Right lobe of liver (tissue), 6 donors: ENCODE data around the gene ASPRV1. TPM values are rescaled to one million over a fixed set of nuclear protein-coding genes. Genes with fewer than 3 reads are reported as not detected.
A peak's percentile ranks its signal among the peaks of the same experiment; 100 is the strongest.

Source experiments
- ATAC-seq, 4 donors: fragments of 200-7000 bp; cut with Tn5 transposase; one replicate each; pipeline ENCODE4 v1.9.1; 2020; ENCODE audit warnings: mild to moderate bottlenecking in 4 of 4, moderate library complexity in 4 of 4
- DNase-seq, 3 donors: peaks; one replicate each; pipeline ENCODE4 v3.0.0-alpha.2; 2020
- H3K27ac ChIP-seq, 3 donors: fragments of 200-600 bp; one replicate each; pipeline ENCODE4 v1.8.0; 2022
- H3K27me3 ChIP-seq, 2 donors: fragments of 200-600 bp; one replicate each; pipeline ENCODE4 v1.8.0; 2022
- H3K36me3 ChIP-seq, 4 donors: fragments of 200-600 bp; sonication (generic) in 1 of 4; one replicate each; pipeline versions ENCODE4 v1.5.1 to v1.8.0; 2017 to 2022; ENCODE audit warnings: control low read depth in 1 of 4
- H3K4me1 ChIP-seq, 4 donors: fragments of 200-600 bp; sonication (generic) in 1 of 4; one replicate each; pipeline versions ENCODE4 v1.5.1 to v1.8.0; 2017 to 2022; ENCODE audit warnings: control low read depth in 1 of 4
- H3K4me3 ChIP-seq, 3 donors: fragments of 200-600 bp; one replicate each; pipeline ENCODE4 v1.8.0; 2022
- H3K9me3 ChIP-seq, 4 donors: fragments of 200-600 bp; sonication (generic) in 1 of 4; one replicate each; pipeline versions ENCODE4 v1.5.1 to v1.8.0; 2017 to 2022; ENCODE audit warnings: control low read depth in 1 of 4
- POLR2A ChIP-seq: fragments of 450-650 bp; IDR thresholded peaks from one replicate; pipeline ENCODE4 v1.6.1; 2017; ENCODE audit warnings: antibody characterized with exemption, mild to moderate bottlenecking
- WGBS: methylation state at CpG from one replicate; pipeline ENCODE4 v1.1.6; 2018; ENCODE audit warnings: low coverage, low lambda C conversion rate; ENCODE audit not compliant: insufficient coverage; ENCODE audit errors: missing lambda C conversion rate; 5-methylcytosine and 5-hydroxymethylcytosine counted together
- intact Hi-C, 2 donors: fragments of 100-400 bp; cut with DNase I; formaldehyde crosslinking; loops; one replicate each; pipeline versions ENCODE4 v1.11.2 to v1.14.1; 2022
- total RNA-seq, 6 experiments: library from RNA; depleted of rRNA in 2 of 6; stranded (reverse); fragments of >200 nt in 2 of 6; fragmentation: NEBNext Ultra II Directional in 3 of 6; extraction: Animal tissue kit (Norgen Biotek cat#: 25700) in 3 of 6; gene quantifications; one replicate each; pipeline versions ENCODE4 v1.1.0 to v1.2.4, GENCODE V29; 2016 to 2023
- TF ChIP-seq, protein P1 (sequence below), 4 donors: fragments of 200-600 bp in 3 of 4; fragments of 450-650 bp in 1 of 4; IDR thresholded peaks; one replicate each; pipeline versions ENCODE4 v1.5.1 to v1.8.0; 2016 to 2022; ENCODE audit warnings: antibody characterized with exemption in 4 of 4, mild to moderate bottlenecking in 2 of 4
- donor health status: DM: no; HTN: yes; CAD: no.
- donor health status: DM: no; HTN: no; CAD: no.
- donor health status: DM: no; HTN: no; CAD: no.
- donor health status: DM: no; HTN: yes; CAD: no.
- donor health status: DM: no; HTN: yes; CAD: no.

The ASPRV1 gene
- total RNA-seq, 6 experiments from 2014 or later: 0.31 to 0.98 (median 0.59) TPM

DNA sequence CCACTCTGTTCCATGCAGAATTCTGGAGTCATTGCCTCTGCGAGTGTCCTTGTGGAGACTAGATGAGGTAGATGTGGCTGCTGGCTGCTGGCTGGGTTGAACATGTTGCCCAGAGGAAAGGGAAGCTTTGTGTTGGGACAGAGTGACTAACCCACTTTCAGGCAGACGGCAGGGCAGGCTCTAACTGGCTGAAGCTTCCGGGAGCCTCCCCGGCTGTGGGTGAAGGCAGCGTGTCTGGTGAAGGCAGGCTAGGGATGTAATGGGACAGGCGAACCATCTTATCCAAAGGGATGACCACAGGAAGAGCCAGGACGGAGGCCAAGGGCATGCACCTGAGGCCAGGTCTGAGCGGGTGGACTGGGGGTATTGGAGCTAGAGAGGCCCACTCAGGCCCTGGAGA is 16.0 kb downstream of the ASPRV1 start:
- DNase-seq (no peak), ATAC-seq (peak; percentile 36 to 50 (median 39))
- peaks cover 0 to 21% (median 1%) of the 10 kb centered on the region in 4 donors for H3K36me3 ChIP-seq
- WGBS: 72% methylated on average over 7 of the region's 8 CpGs
- H3K4me3 ChIP-seq: no peak overlapping the region
- H3K27me3 ChIP-seq: no peaks in the 10 kb centered on the region
- H3K27ac ChIP-seq: peak overlapping the region in 2 of 3 donors; percentile 13 to 28
- intact Hi-C loops: loop anchor here in 1 of 2 donors (10.0 kb wide), 1 partner anchor 999 kb away; no protein-coding TSS in a partner anchor
- TF ChIP-seq POLR2A: no peak
- H3K4me1 ChIP-seq: no peaks in the 10 kb centered on the region
- no peaks in the 10 kb centered on the region for H3K9me3 ChIP-seq

DNA sequence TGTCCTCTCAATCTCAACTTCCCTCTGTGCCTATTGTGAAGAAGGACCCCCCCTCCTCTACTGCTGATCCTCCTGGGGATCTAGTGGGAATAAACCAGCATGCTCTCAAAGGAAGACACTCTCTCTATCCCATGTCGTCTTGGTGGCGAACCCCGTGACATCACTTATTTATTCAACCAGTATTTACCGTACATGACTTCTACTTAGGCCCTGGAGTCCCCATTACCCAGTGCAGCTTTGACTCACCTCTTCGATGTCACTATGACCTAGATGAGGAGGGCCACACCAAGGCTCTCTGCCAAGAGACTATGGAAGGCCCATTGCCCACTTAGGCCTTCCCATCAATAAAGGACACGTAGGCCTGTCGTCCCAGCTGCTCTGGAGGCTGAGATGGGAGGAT is 16.7 kb downstream of the ASPRV1 start:
- WGBS: 93% methylated on average over 7 of the region's 7 CpGs
- Histone ChIP-seq H3K36me3 (peaks cover 0 to 27% (median 1%) of the 10 kb centered on the region in 4 donors), H3K27ac (no peak overlapping the region), H3K27me3 (no peaks in the 10 kb centered on the region), H3K4me3 (no peak overlapping the region), H3K4me1 (peaks cover 0 to 4% (median 0%) of the 10 kb centered on the region in 4 donors), H3K9me3 (no peaks in the 10 kb centered on the region)
- ATAC-seq (no peak), DNase-seq (no peak)
- intact Hi-C loops: loop anchor here in 1 of 2 donors (10.0 kb wide), 1 partner anchor 1000 kb away; no protein-coding TSS in a partner anchor
- TF ChIP-seq, protein P1, sequence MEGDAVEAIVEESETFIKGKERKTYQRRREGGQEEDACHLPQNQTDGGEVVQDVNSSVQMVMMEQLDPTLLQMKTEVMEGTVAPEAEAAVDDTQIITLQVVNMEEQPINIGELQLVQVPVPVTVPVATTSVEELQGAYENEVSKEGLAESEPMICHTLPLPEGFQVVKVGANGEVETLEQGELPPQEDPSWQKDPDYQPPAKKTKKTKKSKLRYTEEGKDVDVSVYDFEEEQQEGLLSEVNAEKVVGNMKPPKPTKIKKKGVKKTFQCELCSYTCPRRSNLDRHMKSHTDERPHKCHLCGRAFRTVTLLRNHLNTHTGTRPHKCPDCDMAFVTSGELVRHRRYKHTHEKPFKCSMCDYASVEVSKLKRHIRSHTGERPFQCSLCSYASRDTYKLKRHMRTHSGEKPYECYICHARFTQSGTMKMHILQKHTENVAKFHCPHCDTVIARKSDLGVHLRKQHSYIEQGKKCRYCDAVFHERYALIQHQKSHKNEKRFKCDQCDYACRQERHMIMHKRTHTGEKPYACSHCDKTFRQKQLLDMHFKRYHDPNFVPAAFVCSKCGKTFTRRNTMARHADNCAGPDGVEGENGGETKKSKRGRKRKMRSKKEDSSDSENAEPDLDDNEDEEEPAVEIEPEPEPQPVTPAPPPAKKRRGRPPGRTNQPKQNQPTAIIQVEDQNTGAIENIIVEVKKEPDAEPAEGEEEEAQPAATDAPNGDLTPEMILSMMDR (IDR thresholded peaks at IDR 0.05): no peak
- TF ChIP-seq POLR2A: no peak

DNA sequence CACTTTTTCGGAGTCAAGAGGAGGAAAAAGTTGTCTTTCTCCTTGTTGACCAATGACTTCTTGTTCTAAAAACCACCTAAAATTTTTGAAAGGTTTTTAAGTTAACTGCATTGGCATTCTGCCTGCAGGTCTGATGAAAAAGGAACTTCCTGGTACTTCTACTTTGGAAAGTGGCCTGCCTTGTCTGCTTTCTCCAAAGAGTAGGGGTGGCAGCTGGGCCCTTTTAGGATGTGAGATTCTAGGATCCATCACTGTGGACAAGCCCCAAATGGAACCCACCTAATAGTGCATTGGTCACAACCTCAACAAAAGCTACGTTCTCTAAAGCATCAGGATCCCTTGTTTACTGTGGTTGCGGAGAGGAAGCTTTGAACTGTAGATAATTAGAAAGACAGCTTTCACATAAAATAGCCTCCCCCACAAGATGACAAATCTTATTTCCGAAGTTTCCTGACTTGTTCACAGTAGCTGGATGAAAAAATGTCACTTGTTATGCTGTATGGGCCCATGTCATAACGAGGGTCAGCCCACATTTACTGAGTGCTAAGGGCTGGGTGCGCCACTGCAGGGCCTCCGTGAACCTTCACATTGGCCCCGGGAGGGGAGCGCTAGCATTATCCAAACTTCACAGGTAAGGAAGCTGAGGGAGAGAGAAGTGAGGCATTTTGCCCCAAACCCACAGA is 17.4 kb downstream of the ASPRV1 start:
- Histone ChIP-seq H3K27me3 (no peaks in the 10 kb centered on the region), H3K27ac (no peak overlapping the region), H3K36me3 (peaks cover 0 to 34% (median 1%) of the 10 kb centered on the region in 4 donors), H3K4me1 (peaks cover 0 to 8% (median 0%) of the 10 kb centered on the region in 4 donors), H3K9me3 (no peaks in the 10 kb centered on the region), H3K4me3 (no peak overlapping the region)
- 47% methylated on average over 5 of the region's 9 CpGs for WGBS
- intact Hi-C loops: loop anchor here in 1 of 2 donors (10.0 kb wide), 1 partner anchor 1001 kb away; no protein-coding TSS in a partner anchor
- ATAC-seq: no peak
- DNase-seq: no peak
- TF ChIP-seq POLR2A: no peak
- TF ChIP-seq, protein P1 (IDR thresholded peaks at IDR 0.05): no peak

DNA sequence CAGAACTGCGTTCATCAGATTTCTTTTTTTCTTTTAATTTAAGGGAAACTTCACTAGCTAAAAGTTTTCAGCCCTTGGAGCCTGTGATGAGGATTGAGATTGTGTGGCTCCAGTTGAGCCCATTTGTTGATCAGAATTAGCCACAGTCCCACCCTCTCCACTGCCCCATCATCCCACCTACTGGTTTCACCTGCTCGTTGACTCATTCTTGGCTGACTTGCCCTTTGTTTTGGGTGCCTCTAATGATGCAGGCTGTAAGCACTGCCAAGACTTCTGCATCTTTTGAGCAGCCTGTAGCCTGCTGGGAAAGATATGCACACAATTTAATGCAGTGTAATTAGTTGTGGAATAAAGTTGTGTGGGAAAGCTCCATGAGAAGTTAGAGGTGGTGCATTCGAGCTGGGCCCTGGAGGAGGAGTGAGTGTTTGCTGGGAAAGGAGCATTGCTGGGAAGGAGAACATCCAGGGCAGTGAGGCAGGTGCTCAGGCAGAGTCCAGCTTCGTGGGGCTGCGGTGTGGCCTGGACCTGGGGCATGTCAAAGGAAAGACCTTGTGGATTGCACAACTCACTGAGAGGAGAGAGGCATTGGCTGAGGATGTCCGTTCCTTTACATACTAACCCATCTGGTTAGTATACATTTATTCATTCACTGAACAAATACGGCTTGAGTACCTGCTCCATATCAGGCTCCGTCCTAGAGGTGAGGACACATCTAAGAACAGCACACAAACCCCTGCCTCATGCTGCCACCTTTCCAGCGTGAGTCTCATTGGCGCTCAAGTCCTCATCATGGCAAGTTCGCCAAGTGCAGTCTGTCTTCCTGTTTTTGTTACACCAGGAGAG is 18.2 kb downstream of the ASPRV1 start:
- WGBS: 77% methylated on average over 10 of the region's 11 CpGs
- no peak for DNase-seq
- intact Hi-C loops: loop anchor here in 1 of 2 donors (10.0 kb wide), 1 partner anchor 1002 kb away; no protein-coding TSS in a partner anchor
- Histone ChIP-seq H3K27ac (no peak overlapping the region), H3K27me3 (no peaks in the 10 kb centered on the region), H3K4me3 (no peak overlapping the region), H3K9me3 (no peaks in the 10 kb centered on the region), H3K4me1 (peaks cover 0 to 8% (median 0%) of the 10 kb centered on the region in 4 donors), H3K36me3 (peaks cover 3 to 41% (median 5%) of the 10 kb centered on the region in 4 donors)
- TF ChIP-seq, protein P1 (IDR thresholded peaks at IDR 0.05): no peak
- no peak for TF ChIP-seq POLR2A
- ATAC-seq: no peak
